Globus pallidus (tissue), 1 donor: ENCODE data around the gene PRTN3.

Experiments
- DNase-seq: peaks from one replicate; pipeline ENCODE4 v3.0.0-alpha.2; 2015; ENCODE audit warnings: low spot score

PRTN3 gene, protein sequence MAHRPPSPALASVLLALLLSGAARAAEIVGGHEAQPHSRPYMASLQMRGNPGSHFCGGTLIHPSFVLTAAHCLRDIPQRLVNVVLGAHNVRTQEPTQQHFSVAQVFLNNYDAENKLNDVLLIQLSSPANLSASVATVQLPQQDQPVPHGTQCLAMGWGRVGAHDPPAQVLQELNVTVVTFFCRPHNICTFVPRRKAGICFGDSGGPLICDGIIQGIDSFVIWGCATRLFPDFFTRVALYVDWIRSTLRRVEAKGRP

DNA sequence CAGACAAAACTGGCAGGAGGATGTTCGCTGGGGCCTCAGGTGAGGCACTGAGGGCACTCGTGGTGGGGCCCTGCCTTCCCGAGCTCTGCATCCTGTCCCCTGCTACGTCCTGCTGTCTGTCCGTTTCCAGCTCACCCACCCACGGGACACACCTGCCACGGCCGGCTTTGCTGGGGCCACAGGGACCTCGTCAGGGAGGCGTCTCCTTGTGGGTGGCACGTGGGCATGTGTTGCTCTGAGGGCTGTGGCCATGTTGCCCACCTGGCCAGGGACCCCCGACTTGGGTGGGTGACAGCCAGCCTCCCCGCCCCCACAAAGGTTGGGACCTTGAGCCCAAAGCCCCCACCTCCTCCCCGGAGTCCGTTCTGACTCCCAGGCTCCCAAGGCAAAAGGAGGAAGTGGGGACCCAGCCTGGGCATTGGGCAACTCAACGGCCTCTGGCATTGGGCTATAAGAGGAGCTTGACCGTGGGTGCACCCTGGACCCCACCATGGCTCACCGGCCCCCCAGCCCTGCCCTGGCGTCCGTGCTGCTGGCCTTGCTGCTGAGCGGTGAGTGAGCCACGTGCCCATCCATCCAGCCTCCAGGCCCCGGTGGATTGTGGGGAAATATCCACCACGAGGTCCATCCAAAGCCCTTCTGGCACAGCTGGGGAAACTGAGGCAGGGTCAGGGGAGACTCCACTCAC, at the start of gene PRTN3:
TSS of gene PRTN3 (plus strand) at position 481 of the 688 bp plus-strand sequence. CDS start at position 491, 10 bp downstream.
- no peak for DNase-seq

DNA sequence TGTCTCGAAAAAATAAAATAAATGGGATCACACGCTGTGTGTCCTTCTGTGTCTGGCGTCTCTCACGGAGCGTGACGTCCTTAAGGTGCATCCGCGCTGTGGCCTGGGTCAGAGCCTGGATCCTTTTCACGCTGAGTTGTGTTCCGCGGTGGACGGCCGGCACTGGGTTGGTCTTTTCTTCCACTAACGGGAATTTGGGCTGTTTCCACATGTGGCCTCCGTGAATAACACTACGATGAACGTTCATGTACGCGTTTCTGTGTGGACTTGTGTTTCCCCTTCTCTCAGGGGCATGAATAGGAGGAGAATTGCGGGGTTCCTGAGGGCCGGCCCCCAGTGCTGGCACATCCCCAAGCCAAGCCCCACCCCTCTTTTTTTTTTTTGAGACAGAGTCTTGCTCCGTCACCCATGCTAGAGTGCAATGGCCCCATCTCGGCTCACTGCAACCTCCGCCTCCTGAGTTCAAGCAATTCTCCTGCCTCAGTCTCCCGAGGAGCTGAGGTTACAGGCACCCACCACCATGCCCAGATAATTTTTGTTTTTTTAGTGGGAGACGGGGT, 49.7 kb upstream of the PRTN3 start:
- no peak for DNase-seq

- DNase-seq: no peak
Observed at GRCh38 chr19:791567-792305, 49.1 kb upstream of the PRTN3 start.

DNA sequence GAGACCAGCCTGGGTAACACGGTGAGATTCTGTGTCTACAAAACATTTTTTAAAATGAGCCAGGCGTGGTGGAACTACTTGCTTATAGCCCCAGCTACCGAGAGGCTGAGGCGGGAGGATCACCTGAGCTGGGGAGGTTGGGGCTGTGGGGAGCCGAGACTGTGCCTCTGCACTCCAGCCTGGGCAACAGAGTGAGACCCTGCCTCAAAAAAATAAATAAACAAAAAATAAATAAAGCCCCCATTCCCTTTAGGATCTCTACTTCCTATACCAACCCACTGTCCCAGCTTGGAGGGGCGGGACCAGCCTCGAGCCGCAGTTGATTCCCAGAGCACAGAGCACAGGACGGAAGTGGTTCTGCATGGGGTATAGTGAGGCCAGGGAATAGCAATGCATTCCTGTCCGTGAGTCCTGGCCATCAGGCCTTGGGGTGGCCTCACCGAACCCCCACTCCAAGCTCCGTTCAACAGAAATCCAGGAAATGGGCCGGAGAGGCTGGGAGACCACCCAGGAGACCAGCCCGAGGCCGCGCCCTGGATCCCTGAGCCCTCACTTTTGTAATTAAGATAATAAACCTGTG, 48.4 kb upstream of the PRTN3 start:
- DNase-seq: no peak

DNA sequence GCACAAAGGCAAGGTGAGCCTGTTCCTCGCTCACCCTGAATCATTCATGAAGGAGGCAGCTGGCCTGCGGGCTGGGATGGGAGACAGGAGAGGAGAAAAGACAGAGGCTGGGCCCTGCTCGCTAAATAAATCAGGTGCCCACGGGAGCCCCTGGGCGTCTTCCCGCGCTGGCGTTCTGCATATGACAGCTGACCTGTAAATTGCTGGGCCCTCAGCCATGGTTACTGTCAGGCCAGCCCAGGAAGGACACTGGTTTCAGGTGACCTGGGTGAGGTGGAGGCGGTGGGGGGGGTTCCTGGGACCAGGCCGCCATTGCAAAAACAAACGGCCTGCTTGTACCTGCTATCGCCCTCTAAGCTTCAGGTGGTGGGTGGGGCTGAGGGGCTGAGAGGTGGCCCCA, 47.0 kb upstream of the PRTN3 start:
- DNase-seq: no peak

DNA sequence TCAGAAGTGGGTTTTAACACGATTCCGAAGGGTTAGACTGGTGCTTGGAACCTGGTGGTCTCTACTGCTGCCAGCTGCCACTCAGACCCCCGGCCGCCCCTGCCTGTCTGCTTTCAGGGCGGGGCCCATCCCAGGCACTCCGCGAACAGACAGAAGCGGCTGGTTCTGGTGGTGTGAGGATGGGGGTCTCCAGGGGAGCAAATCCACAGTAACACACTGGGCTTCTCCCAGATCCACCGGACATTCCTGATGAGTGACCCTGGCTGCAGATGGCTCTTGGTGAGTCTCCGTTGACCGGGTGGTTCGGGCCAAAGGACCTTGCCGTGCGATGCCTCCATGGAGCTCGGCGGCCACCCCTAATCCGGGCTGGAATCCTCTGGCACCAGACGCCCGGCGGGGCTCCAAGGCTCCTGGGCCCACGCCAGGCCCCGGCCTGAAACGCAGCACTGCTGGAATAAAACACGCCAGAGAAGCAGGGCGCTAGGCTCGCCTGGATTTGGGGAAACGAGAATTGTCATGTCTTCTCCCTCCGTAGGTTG, 45.7 kb upstream of the PRTN3 start:
- DNase-seq: no peak

GRCh38 chr19:795691-796581, 44.9 kb upstream of the PRTN3 start:
- DNase-seq: no peak

DNA sequence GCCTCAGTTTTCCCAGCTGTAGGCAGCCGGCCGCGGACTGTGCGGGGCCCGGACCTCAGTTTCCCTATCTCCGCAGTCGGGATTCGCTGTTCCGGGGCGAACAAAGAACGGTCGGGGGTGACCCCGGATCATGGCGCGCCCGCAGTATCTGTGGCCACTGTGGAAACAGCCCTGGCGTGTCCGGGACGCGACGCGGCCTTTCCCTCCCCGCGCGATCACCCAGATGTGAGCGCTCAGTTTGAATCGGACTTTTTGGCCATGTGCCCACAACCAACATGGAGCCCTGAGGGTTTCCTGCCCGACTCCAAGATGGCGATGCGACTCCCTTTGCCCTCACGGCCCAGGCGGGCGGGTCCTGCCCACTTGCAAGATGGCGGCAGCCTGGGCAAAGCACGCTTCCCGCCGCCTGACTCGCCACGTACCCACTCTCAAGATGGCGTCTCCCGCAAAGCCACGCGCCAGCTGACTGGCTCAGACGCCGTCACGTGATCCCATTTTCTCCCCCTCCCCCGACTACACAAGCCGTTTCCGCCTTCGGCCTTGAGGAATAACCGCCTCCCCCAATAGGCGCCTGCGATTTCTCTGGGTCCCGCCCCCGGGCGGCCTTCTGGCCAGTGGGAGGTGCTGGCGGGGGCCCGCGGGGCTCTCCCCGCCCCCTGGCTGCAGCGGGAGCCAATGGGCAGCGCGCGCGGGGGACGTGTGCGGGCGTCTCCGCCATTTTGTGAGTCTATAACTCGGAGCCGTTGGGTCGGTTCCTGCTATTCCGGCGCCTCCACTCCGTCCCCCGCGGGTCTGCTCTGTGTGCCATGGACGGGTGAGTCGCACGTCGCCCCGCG, 43.9 kb upstream of the PRTN3 start, which contains the start of gene PTBP1:
TSS of gene PTBP1 (plus strand) at position 761 of the 836 bp plus-strand sequence. CDS start at position 807, 46 bp downstream.
- DNase-seq: peak; percentile 100

DNA sequence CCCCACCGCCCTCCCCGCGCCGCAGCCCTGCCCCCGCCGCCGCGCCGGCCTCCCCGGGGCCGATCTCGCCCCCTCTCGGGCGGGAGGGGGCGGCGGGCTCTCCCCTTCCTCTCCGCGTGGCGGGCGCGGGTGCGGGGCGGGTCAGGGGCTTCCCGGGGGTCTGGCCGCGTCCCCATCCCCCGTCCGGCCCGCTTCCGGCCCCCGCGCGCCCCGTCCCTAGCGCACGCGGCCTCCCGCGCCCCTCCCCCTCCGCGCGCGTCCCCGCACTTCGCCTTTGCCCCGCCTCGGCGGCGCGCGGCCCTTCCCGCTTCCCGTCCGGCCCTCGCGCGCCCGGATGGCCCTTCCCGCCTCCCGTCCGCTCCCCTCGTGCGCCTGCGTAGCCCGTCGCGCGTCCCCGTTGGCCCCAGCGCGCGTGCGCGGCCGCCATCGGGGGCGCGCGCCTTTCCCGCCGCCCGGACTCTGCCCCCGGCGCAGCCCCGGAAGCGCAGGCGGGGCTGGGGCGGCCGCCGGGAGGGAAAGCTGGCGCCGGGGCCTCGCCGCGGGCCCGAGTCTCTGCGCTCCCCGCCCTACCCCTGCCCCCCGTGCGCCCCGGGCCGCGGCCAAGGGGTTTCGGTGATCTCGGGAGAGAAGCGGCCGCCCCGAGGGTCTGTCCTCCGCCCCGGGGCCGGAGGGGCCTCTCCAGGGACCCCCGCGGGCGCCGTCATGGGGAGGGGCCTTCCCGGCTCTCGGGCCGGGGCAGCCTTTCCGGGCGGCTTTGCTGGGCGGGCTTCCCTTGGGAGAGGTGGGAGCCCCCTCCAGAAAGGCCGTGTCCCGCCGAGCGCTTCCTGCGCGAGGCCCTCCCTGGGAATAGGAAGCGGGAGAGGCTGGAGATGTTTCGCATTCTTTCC, 43.0 kb upstream of the PRTN3 start:
- peak; percentile 82 for DNase-seq

- DNase-seq: no peak
Observed at GRCh38 chr19:798415-799075, 42.3 kb upstream of the PRTN3 start.

GRCh38 chr19:799076-799881, 41.5 kb upstream of the PRTN3 start:
- DNase-seq: no peak

- DNase-seq: no peak
Observed at GRCh38 chr19:800360-801029, 40.3 kb upstream of the PRTN3 start.

DNA sequence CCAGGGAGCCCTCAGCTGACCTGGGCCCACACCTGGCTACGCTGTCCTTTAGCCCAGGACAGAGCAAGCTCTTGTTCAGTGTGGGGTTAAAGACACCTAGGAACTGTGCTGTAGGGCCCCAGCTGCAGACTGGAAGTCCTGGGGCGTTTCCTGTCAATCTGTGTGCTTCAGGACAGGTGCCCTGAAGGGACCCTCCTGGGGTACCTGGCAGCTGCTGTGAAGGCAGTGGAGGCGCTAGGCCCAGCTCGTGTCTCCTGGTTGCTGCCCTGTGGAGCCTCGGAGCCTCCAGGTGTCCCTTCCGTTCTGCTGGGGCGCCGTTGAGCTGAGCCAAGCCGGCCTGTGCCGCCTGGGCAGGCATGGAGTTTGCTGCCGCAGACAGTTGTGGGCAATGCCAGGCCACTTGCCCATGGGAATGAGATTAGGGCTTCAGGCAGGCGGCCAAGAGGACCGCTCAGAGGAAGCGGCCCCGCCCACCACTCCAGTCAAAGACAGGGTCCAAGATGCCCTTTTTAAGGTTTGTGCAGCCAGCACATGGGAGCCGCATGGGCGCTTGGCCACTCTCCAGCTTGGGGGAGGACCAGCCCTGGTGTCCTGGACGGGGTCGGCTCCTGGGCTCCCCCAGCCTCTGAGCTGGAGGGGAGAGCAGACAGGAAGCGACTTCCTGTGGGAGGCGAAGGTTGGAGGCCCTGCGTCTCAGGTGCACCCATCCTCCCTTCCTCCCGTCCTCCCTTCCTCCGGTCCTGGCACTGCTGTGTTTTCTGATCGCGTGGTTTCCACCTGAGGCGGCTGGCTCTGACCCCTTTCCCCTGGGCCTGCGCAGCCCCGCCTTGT, 39.6 kb upstream of the PRTN3 start:
- no peak for DNase-seq

DNA sequence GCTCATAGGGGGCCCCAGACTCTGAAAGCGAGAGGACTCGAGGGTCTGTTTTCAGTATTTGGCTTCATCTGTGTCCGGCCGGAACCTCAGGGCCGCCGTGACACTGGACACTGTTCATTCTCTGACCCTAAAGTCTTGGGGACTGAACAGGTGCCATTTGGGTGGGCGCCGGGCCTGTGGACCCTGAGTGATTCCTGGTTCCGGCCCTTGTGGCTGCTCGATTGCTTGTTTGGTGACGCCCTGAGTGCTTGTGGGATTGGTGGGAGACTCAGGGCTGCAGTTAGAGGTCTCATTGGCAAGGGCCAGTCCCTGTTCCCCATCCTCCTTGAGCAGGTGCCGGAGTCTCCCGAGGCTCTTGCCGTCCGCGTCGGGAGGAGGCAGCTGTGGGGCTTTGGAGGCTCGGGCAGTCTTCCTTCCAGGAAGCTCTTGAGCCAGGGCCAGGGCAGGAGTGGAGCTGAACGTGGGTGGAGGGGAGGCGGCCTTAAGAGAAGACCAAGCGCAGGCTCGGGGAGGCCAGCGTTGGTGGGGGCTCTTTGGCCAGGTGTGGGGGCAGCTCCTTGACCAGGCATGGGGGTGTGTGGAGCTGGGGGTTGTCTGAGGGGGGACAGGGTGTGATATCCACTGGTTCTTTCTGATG, 38.8 kb upstream of the PRTN3 start:
- no peak for DNase-seq

DNA sequence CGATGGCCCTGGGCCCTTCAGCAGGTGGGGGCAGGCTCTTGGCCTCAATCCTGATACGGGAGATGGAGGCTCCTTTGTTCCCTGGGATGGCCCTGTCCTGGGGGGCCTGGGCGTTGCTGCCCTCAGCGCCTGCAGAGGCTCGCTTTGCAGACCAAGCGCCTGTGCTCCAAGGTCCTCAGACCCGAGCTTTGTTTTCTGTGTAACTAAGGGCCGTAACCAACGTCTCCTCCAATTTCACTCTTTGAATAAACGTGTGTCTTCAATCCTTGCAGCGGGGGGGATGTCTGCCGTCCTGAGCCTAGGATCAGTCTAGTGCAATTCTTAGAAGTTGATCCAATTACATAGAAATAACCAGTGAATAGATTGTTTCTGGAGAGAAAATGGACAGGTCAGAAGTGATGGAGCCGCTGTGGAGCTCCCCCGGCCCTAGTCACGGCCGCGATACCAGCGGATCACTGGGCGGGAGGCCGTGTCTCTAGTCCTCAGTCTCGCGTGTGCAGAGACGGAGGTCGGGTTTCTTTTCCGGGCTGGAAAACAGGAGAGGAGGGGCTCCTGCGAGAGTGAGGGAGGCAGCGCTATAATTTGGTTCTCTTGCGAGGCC, 38.2 kb upstream of the PRTN3 start:
- DNase-seq: no peak
